Amniotic epithelial cell (primary cell): ENCODE measurements around the gene KIAA1958.
"Not testable (repeated sequence)": the region's sequence is repeated elsewhere in the genome, so short reads cannot be mapped to it uniquely, and the experiment has no call there.

Experiments
- DNase-seq: peaks from one replicate; pipeline ENCODE4 v3.0.0-alpha.2; 2010; ENCODE audit warnings: low read depth

Gene KIAA1958

GRCh38 chr9:112664531-112664930 is 177.9 kb downstream of the KIAA1958 start:
- peak; percentile 6 for DNase-seq

DNA sequence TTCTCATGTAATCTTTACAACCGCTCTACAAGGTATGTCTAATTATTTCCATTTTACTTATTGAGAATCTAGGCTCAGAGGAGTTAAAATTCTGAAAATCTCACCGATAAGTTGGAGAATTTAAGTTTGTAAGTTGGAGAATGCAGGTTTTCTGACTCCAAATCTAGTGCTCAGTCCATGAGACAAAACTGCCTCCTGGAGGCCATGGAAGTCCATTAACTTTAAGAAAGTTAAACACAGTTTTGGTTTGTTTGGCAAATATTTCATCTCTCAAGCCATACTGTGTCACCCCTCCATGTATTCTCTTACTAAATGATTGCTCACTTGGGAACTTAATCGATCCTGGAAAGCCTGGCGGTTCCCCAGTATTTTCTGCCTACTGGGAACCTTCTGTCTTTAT is 178.7 kb downstream of the KIAA1958 start:
- peak; percentile 22 for DNase-seq

- no peak for DNase-seq
Observed at GRCh38 chr9:112669326-112669725, 182.7 kb downstream of the KIAA1958 start.

GRCh38 chr9:112670991-112671625 is 184.5 kb downstream of the KIAA1958 start:
- DNase-seq = no peak

- not testable (repeated sequence) for DNase-seq
Observed at GRCh38 chr9:112673221-112673620, 186.6 kb downstream of the KIAA1958 start.

DNA sequence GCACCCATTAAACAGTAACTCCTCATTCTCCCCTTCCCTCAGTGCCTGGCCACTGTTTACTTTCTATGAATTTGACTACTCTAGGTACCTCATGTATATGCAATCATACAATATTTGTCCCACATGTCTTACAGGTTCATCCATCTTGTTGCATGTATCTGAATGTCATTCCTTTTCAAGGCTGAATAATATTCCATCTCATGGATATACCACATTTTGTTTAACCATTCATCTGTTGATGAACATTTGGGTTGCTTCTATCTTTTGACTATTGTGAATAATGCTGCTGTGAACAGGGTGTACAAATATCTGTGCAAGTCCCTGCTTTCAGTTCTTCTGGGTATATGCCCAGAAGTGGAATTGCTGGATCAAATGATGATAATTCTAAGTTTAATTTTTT is 190.4 kb downstream of the KIAA1958 start:
- DNase-seq = no peak

DNA sequence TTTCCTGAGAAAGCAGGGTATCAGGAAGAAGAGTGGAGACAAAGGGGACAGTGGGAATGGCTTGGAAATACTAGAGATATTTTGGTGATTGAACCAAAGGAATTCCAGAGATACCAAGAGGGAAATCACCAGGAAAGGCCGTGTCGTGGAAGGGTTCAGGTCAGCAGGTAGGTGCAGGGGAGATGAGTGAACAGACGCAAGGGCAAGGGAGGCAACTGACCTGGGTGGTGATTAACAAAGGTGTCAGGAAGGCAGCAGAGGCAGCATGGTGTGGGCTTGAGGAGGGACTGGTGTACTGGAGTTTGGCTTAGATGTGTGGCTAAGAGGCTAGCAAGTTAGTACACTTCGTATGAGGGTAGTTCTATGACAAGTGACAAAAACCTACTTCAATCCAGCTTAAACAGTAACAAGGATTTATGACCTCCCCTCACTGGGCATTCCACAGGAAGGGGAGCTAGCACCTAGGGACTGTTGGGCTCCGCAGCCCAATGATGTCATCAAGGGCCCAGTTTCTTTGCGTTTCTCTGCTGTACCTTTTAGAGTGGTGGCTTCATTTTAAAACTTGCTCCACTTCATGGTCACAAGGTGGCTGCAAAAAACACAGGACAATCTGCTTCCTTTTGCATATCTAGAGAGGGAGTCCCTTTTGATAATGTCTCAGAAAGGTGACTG is 194.2 kb downstream of the KIAA1958 start:
- DNase-seq = no peak

DNA sequence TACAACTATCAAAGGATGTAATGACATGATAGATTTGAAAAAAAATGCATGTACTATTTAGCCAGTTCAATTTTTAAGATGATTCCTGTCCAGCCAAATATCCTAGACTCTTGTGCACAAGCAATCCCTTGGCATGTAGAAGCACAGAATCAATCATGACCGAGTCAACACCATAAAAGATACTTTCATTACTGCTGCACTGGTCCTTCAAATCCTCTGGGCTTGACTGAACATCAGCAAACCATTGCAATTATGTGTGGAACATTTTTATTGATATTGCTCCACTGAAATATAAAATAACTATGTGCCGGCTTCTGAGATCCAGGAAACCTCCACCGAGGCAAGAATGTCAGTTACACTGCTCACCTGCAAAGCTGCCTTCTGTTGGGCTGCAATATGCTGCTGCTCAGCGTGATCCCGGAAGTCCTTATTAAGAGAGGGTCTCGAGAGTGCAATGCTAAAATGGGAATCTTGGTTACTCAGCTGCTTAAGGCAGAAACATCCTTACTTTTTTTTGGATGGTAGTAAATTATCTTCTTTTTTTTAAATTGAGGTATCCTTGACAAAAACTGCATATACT is 202.6 kb downstream of the KIAA1958 start:
- DNase-seq = no peak

DNA sequence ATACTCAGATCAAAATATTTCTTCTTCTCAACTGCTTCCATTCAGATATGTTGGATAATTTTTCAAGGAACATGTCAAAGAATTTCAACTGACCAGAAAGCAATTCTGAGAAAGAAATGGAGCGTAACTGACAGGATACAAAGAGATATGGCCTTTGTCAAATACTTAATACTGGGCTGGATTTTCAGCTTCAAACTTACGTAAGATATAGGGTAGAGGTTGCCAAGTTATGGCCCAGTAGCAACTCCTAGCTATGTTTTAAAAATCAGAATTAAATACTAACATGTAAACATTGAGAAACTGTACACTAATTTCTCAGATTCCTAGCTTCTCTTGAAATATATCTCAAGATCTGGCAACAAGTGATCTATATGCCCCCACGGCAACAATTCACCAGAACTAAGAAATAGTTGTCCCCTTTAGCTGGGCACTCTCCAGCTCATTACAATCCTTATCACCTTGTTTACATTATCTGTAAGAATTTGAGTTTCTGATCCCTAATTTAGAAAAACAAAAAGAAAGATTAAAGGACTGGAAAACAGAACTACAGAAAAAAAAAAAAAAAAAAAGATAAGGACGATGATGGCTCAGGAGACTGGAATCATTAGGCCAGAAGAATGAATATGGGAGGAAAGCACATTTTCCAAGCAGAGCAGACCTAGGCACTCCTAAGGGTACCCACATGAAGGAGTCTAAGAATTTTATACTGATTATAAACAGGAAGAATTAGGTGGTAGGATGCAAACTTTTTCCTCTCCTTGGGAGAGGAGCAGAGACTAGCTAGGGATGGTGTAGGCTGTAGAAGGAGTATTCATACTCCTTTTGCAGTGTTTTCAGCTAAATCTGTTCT is 208.3 kb downstream of the KIAA1958 start:
- peak; percentile 51 for DNase-seq

DNA sequence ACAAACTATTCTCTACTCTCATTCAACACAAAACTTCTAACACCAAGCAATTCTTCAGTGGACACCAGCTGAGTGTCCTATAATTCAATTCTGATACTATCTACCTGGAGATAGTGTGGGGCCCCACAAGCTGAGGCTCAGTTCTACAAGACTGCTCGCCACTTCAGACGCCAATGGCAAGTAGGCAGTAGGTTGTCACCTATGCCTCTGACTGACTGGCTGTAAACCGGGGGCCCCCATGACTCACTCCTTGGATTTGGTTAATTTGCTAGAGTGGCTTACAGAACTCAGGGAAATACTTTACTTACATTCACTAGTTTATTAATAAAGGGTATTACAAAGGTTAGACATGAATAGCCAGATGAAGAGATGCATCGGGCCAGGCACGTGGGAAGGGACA is 209.8 kb downstream of the KIAA1958 start:
- DNase-seq = no peak

DNA sequence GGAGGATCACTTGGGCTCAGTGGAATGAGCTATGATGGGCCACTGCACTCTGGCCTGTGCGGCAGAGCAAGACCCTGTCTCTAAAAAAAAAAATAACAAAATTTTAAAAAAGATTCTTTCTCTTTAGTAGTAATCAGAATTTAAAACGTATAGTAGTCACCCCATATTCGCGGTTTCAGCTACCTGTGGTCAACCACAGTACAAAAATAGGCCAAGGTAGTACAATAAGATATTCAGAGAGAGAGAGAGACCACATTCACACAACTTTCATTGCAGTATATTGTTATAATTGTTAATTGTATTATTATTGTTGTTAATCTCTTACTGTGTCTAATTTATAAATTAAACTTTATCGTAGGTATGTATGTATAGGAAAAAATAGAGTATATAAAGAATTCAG is 212.6 kb downstream of the KIAA1958 start:
- DNase-seq = no peak

DNA sequence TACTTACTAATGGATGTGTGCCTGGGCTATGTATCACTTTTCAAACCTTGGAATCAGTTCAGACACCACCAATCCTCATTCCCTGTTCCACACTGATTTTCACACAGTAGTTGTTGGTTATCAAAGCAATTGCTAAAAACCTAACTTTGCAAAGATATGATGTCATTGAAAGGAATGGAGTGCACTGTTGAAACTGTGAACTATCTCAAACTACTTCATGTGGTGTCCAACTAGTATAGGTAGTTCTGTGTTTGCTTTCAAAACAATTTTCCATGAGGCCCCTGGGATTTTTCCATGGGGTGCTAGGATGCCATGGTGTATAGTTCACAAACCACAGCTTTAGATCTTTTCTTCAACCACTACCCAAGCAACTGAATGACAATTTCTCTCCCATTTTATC is 213.5 kb downstream of the KIAA1958 start:
- DNase-seq = peak; percentile 13

DNA sequence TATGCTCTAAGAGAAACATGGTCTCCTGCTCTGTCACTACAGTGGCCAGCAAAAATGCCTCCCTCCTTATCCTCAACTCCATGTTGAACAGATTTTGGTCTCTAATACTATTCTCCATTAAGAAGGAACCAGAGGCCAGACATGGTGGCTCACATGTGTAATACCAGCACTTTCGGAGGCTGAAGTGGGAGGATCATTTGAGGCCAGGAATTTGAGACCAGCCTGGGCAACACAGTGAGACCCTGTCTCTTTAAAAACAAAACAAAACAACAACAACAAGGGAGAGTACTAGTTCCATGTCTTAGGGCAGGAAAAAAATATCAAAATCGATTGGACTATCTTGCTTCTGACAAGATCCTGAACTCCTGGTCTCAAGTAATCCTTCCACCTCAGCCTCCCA is 216.7 kb downstream of the KIAA1958 start:
- DNase-seq = no peak

GRCh38 chr9:112705768-112706427 is 219.3 kb downstream of the KIAA1958 start:
- peak; percentile 60 for DNase-seq

DNA sequence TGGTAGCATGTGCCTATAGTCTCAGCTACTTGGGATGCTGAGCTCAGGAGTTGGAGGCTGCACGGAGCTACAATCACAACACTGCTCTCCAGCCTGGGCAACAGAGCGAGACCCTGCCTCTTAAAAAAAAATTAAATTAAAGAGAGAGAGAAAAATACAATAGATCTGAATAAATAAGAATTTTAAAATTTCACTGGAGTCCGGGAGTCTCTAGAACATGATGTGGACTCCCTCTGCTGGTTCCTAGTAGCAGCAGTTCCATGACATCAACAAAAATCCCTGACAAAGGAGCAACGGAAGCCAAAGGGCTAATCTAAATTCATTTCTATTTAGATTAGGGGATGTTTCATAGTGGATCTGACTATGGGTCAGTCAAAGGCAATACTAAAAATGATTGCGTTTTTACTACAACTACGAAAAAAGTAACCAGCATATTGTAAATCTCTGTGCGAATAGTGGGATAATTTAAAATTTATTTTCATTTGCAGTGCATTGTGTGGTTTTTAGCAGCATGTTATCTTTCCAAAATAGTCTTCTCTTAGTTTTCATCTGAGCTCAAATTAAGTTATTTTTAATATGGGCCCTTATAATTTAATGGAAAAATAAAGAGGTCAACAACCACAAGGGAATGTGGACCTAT is 224.5 kb downstream of the KIAA1958 start:
- DNase-seq = peak; percentile 51

GRCh38 chr9:112712678-112713077 is 226.1 kb downstream of the KIAA1958 start:
- DNase-seq = no peak

DNA sequence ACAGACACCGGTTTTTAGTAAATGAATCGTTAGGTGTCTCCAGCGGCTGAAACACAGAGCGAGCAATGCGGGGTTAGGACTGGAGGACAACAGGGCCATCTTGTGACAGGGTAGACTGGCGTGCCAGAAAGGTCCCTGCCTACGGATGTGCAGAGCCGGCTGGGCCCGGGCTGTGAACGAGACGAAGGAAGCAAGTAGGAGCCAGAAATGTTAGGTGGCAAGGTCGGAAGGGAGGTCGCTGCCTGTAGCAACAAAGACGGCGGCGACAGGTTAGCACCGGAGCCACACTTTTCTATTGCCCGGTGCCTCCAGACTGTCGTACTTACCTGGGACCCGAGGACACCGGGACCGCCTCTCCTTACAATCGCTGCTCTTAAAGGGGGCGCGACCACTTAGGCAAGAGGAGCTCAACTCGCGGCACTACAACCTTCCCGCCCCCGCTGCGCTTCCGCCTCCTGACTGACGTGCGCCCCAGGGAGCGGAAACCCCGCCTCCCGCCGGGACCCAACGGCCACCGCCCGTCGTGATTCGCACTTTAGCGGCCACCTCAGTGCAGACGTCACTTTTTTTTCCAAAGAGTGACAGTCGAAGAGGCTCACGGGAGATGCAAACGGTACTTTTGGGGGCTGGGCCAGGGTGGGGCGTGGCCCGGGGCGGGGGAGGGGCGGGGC is 231.2 kb downstream of the KIAA1958 start, which contains the start of gene INIP:
TSS of gene INIP (minus strand) at position 457 of the 671 bp plus-strand sequence. CDS start 1,632 bp downstream, outside the sequence.
- DNase-seq = peak; percentile 95
